GM10248 (cell line): ENCODE measurements around the gene JSRP1.
"Not testable (repeated sequence)": the region's sequence is repeated elsewhere in the genome, so short reads cannot be mapped to it uniquely, and the experiment has no call there.

Experiments
- CTCF ChIA-PET: fragments of 300-600 bp; sonication (Branson Sonifier 250); formaldehyde crosslinking; extraction: SDS; loops from one replicate; lab custom pipeline; 2021; ENCODE audit warnings: antibody characterized with exemption; lab: Yijun Ruan, JAX
- POLR2A ChIA-PET: fragments of 350-650 bp; sonication (Branson Sonifier 250); formaldehyde crosslinking; extraction: SDS; loops from one replicate; lab custom pipeline; 2020; ENCODE audit warnings: antibody characterized with exemption; lab: Yijun Ruan, JAX
- DNase-seq: peaks from one replicate; pipeline ENCODE4 v3.0.0; 2012; ENCODE audit errors: extremely low spot score
- CTCF ChIP-seq: IDR thresholded peaks from 2 replicates; pipeline ENCODE4 v1.5.1; 2012; ENCODE audit warnings: mild to moderate bottlenecking, low read depth; ENCODE audit errors: extremely low read depth, missing control alignments, control extremely low read depth

Gene JSRP1

GRCh38 chr19:2283835-2284507, 27.8 kb upstream of the JSRP1 start:
- no peak for DNase-seq
- CTCF ChIA-PET, result interaction anchor here (1.6 kb wide), 1 partner anchor 48 kb away, joined by 4 read pairs; no protein-coding TSS in a partner anchor
- POLR2A ChIA-PET, result no interaction called here
- no peak for TF ChIP-seq CTCF

DNA sequence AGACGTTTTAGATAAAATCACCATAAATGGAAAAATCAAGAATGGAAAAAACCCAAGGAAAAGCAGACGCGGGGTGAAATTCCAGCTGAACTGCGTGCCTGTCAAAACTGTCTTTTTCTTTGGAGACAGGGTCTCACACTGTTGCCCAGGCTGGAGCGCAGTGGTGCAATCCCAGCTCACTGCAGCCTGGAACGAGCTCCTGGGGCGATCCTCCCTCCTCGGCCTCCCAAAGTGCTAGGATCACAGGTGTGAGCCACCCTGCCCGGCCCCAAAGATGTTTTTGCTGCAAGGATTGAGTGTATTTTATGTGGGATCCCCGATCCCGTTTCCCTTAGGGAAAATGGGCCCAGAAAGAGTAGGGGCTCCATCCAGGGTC, 26.6 kb upstream of the JSRP1 start:
- DNase-seq, result no peak
- no peak for TF ChIP-seq CTCF
- CTCF ChIA-PET, result no interaction called here
- POLR2A ChIA-PET, result no interaction called here

GRCh38 chr19:2282062-2282861, 26.0 kb upstream of the JSRP1 start, which contains the start of gene PEAK3:
Gene PEAK3, minus strand, starts transcription at chr19:2282175. Its CDS starts 1,244 bp downstream, at chr19:2280931.
- POLR2A ChIA-PET, result interaction anchor here (0.6 kb wide), 1 partner anchor 42 kb away, joined by 3 read pairs; no protein-coding TSS in a partner anchor
- DNase-seq, result peak; percentile 66
- no peak for TF ChIP-seq CTCF
- CTCF ChIA-PET, result no interaction called here

DNA sequence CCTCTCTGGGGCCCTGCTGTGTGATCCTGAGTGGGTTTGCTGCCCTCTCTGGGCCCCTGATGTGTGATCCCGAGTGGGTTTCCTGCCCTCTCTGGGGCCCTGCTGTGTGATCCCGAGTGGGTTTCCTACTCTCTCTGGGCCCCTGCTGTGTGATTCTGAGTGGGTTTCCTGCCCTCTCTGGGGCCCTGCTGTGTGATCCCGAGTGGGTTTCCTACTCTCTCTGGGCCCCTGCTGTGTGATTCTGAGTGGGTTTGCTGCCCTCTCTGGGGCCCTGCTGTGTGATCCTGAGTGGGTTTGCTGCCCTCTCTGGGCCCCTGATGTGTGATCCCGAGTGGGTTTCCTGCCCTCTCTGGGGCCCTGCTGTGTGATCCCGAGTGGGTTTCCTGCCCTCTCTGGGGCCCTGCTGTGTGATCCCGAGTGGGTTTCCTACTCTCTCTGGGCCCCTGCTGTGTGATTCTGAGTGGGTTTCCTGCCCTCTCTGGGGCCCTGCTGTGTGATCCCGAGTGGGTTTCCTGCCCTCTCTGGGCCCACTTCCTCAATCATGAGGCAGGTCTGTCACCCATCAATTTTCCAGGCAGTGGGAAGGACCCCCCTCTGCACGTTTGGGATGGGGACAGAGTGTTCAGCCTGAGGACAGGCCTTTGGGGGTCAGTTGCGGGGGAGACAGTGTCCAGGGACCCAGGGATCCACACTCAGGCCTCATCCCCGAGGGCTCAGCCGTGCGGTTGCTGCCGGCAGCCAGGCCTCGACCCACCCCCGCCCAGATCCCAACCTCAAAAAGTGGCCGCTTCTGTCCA, 25.2 kb upstream of the JSRP1 start:
- DNase-seq, CTCF ChIA-PET: not testable (repeated sequence)
- POLR2A ChIA-PET, result interaction anchor here (0.6 to 1.1 kb wide), 2 partner anchors 10 to 43 kb away, joined by 3 read pairs; no protein-coding TSS in a partner anchor

GRCh38 chr19:2280633-2281264, 24.5 kb upstream of the JSRP1 start:
- CTCF ChIA-PET, result interaction anchor here (1.0 to 1.1 kb wide), 2 partner anchors 8 to 123 kb away, joined by 3 read pairs; no protein-coding TSS in a partner anchor
- POLR2A ChIA-PET, result interaction anchor here (0.5 to 1.1 kb wide), 3 partner anchors 8 to 42 kb away, joined by 3 to 5 read pairs (median 4); no protein-coding TSS in a partner anchor
- no peak for DNase-seq
- no peak for TF ChIP-seq CTCF

DNA sequence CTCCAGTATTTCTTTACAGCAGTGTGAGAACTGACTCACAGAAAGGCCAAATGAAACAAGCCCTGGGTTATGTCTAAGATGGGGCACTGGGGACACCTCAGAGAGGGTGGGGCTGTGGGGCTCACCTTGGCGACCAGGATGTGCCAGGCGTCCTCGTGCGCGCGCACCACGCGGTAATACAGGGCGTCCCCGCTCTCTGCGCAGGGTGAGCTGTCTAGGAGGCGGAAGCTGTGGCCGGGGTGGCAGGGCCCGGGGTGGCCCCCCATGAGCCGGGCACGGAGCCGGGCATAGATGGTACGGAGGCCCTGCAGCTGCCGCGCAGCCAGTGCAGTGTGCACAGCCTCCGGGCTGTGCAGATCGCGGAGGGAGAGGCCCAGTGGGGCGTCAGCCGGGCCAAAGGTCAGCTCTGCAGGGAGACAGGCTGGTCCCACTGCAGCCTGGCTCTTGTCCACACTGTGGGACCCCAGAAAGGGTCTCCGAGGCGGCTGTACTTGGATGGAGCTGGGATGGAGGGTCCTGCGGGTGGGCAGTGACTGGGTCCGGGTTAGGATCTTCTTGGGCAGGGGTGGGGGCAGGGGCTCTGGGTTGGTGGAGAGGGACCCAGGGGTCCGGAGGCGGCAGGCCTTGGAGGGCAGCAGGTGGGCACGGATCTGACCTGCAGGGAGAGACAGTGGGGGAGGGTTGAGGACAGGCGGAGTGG, 22.4 kb upstream of the JSRP1 start:
- DNase-seq, result no peak
- POLR2A ChIA-PET, result interaction anchor here (1.0 to 1.6 kb wide), 2 partner anchors 9 to 11 kb away, joined by 3 to 5 read pairs; no protein-coding TSS in a partner anchor
- no peak for TF ChIP-seq CTCF
- CTCF ChIA-PET, result interaction anchor here (1.8 kb wide), 1 partner anchor 43 kb away, joined by 6 read pairs; the partner anchor contains the start of gene PLEKHJ1
